Right hindlimb (tissue), 1 donor: ENCODE measurements around the gene AFDN.
"Not testable (repeated sequence)": the region's sequence is repeated elsewhere in the genome, so short reads cannot be mapped to it uniquely, and the experiment has no call there.

Experiments used
- DNase-seq: peaks from one replicate; pipeline ENCODE4 v3.0.0-alpha.2; 2018

Gene AFDN

DNA sequence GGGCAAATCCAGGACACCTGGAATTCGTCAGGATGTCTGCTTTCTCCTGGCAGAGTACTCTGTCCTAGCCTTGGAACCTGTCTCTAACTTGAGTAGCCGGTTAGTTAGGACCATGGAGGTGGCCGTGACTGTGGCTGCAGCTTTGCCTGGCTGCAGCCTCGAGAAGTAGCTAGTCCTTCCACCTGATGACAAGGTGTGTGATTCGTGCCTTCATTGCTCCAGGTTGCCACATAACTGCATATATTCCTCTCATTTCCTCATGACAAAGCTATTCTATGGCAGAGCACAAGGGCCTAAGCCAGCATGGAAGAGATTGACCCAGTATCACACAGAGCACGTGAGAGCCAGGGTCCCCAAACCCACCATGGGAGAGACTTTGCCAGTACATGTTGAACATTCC lies 130.9 kb downstream of the AFDN start:
- DNase-seq = no peak

DNA sequence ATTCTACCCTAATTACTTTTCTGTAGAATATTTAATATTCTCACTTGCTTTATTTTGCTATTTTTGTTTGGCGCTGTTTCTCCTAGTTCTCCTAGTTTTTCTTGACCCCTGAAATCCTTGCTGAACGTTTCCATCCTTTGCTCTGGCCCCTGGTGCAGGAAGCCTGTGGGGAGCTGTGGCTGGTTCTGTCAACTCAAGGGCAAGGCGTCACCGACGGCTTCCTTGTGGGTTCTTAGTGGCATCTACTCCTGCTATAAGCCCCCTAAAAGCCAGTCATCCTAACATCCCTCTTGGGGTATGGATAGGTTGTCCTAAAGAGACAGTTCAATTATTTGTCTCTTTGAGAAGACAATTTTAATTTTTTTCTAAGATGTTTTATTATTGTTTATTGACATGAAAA lies 133.9 kb downstream of the AFDN start:
- DNase-seq = no peak

DNA sequence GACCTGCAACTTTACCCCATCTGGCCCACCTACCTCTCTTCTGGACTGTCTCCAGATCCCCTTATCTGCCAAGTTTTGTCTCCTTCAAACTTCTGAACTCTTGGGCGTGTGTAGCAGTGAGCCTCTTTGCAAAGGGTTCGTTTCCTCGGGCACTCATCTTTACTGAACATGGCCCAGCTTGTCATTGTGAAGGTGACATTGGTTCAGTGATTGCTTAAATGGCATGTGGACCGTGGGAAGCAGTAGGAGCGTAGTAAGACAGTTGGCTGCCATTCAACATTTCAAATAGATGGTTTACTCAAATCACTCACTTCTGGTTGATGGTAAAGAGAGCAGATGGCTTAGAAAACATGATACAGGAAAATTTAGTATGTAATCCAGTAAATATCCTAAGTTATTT lies 136.0 kb downstream of the AFDN start:
- no peak for DNase-seq

DNA sequence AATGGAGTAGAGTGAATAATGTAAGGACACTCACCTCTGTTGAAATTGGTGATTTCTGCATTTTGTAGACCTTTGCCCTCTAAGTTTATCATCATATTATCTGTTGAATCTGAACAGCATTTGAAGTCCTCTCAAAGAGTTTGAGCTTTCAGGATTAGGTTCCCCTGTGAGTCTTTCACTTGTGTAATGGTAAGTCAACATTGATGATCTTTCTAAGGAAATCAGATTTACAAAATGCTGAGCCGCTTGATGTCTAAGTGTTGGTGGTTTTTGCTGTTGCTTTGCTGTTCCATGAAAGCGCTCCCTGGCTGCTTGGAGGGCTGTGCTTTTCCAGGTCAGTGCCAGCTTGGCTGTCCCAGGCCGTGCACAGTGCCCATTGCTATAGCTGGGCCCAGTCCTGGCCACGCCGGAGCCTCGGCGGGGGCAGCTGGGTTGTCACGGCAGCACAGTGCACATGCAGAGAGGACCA lies 136.9 kb downstream of the AFDN start:
- no peak for DNase-seq

DNA sequence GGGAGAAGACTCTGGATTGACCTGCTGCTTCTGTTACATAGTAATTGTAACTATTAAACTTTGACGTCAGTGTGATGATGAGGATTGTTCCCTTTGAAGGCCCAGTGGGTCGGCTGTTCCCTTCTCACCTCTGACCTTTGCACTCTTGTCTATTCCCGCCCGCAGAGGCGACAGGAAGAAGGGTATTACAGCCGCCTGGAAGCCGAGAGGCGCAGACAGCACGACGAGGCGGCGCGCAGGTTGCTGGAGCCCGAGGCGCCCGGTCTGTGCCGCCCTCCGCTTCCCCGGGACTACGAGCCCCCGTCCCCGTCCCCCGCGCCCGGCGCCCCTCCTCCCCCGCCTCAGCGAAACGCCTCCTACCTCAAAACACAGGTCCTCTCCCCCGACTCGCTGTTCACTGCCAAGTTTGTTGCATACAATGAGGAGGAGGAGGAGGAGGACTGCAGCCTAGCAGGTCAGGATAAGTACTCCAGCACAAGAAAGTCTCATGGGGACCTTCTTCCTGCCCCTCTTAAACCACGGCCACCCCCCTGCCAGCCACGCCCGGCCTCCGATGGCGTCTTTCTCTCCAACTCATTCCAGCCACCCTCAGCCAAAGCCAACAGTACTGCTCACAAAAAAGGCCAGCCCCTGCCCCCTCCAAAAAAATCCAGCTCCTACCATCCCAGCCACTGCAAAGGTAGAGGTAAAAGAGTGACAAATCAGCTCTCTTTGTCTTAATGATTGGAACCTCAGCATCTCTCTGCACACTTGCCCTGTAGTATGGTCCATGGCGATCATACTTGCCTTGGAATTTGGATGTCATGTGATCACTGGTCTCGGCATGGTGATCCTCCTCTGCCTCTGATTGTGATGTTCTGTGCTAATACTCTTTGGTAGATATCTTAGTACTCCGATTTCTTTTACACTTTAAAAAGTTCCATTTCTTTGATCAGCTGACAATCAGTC lies 139.2 kb downstream of the AFDN start:
- no peak for DNase-seq

DNA sequence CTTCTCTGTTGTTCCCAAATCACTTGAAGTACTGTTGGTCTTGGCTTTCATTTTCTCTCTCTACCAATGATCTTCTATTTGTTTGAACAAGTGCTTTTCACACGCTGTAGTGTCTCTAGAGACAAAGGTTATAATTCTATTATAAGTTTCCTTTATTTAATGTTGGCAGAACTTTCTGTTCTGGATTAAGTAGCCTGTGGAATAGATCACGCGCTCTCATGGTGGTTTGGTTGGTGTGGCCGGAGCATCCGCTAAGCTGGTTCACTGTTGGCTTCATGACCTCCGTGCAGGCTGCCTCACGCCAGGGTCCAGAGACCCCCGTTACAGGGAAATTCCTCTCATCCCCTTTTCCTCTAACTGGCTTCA lies 139.8 kb downstream of the AFDN start:
- DNase-seq = no peak

DNA sequence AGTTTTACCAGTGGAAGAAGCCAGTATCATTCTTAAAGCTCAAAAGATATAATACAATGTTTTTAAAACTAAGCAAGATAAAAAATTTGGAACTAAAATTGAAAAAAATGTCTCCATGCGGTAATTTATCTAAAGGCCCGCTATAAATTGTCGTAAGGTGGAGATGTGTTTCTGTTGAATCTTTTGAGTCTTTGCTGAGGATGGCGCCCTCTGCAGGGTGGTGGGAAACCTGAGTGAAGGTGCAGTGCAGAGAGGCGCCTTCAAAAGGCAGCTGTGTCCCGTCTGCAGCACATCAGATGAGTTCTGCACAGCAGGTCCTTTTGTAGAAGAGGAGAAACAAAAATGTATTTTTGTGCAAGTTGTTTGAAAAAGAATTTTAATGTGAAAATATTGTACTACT lies 141.4 kb downstream of the AFDN start:
- DNase-seq = no peak

DNA sequence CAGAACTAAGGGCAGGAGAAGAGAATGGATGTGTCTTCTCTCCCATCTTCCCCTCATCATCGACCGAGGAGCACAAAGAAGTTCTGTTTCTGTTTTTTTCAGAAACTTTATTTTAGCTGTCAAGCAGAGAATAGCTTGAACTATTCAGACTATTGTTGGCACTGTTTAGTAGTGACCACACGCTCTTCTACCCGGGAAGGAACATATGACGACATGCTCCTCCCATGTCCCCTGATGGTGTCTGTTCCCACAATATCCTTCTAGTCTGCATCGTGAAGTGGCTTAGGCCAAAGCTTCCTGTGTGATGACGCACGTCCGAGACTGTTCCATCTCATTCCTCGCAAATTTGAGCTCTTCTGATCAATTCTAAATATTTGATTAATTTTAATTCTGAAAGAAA lies 143.5 kb downstream of the AFDN start:
- DNase-seq = no peak

DNA sequence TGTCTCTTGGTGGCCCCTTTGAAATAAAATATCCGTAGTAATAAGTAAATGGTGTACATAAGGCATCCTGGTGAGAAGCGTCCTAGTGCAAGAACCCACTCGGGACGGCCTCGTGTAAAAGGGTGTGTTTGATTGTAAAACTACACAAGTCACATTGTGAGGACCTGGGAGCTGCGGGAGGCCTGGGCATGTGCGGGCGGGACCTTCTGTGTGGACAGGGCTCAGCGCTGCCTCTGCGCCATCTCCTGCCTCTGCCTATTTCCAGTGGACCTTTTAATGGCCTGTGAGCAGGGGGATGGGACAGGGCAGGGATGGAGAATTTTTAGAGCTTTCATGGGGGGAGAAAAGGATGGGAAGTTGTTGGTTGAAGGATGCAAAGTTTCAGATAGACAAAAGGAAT lies 145.5 kb downstream of the AFDN start:
- no peak for DNase-seq

DNA sequence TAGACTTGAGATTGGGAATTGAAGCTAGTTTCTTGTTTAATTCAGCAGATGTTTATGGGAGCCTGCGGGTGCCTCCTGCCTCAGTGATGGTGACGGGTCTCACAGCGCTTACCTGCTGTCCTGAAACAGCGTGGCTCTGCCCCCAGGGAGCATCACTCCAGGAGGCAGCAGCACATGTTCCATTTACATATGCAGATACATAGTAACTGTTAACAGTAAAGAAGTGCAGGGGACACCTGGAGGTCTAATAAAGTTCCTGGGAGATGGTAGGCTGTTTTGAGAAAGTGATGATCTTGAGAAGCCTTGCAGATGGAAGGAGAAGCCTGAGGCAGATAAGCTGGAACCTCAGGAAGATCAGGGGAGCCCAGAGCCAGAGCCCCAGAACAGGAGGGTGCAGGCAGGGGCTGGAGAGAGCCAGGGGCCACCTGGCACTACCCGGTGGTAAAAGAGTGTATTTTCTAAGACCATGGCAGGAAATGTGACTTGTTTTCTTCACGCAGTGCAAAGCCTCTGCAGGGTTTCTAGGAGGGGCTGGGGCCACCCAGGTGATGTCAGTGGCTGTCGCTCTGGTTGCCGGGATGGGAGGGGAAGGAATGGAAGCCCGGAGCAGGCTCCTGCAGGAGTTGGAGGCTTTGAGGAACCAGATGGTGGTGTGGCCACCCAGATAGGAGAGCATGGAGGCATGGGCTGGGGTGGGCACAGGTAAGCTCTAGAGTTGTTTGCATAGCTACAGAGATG lies 146.6 kb downstream of the AFDN start:
- DNase-seq = no peak

DNA sequence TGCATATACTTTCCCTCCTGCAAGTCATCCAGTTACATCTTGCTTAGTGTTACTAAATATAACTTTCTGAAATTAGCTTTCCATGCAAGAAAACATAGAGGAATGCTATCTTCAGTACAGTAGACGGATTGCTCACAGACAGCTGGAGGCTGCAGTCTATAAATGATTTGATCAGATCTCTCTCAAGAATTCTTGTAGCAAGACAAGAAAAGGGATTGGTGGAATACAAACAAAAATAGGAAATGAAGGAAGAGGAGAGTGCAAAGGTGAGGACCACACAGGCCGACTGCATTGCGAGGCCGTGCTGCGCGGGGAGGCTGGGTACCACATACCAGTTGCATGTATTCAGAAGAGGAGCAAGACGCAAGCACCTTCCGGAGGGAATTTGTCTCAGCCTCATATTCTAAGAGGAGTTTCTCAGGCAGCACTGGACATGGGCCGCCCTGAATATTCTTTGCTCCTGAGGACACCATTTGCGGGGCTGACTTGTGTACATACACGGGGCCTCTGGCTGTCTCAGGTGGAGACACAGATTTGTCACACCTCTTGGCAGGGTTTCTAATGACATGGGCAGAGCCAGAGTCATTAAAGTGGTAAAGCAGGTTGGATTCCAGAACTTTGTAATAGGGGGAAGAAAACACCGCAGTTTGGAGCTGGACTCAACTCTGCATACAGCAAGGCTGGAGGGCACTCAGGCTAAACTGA lies 148.1 kb downstream of the AFDN start:
- no peak for DNase-seq

DNA sequence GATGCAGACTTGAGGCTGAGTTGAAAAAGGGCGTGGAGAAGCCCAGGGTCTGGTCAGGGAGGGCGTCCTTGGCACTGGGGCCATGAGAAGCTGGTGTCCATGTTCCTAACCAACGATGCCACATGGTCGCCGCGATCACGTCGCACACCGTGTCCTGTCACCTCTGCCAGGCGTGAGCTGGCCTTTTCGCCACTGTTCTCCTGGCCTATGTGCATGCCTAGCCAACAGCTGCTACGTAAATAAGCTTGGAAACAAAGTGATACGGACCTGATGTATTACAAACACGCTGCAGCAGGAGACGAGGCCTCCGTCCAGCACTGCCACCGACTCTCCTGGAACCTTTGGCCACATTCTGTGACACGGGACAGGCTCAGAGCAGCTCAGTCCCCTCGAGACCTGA lies 148.7 kb downstream of the AFDN start:
- no peak for DNase-seq

DNA sequence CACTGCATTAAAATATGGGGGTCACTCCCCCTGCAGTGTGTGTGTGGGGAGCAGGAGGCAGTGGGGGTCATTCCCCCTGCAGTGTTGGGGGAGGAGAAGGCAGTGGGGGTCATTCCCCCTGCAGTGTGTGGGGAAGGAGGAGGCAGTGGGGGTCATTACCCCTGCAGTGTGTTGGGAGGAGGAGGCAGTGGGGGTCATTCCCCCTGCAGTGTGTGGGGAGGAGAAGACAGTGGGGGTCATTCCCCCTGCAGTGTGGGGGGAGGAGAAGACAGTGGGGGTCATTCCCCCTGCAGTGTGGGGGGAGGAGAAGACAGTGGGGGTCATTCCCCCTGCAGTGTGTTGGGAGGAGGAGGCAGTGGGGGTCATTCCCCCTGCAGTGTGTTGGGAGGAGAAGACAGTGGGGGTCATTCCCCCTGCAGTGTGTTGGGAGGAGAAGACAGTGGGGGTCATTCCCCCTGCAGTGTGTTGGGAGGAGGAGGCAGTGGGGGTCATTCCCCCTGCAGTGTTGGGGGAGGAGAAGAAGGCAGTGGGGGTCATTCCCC lies 149.5 kb downstream of the AFDN start:
- DNase-seq = not testable (repeated sequence)

DNA sequence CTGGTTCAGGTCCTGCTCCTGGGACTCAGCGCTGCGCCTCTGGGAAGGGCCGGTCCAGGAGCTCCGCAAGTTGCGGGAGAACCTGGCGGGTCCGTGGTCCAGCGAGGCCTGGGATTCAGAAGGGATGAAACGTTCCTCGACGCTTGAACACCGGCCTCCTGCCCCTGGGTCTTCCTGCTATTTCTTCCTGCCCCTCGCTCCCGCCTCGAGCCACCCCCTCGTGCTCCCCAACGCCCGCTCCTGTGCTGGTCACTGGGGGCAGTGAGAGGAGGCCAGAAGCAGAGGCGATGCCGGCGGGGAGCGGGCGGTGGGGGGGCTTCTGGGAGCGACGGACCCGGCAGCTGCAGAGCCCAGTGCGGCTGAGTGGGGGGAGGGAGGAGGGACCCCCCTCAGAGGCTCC lies 150.0 kb downstream of the AFDN start:
- DNase-seq = no peak

DNA sequence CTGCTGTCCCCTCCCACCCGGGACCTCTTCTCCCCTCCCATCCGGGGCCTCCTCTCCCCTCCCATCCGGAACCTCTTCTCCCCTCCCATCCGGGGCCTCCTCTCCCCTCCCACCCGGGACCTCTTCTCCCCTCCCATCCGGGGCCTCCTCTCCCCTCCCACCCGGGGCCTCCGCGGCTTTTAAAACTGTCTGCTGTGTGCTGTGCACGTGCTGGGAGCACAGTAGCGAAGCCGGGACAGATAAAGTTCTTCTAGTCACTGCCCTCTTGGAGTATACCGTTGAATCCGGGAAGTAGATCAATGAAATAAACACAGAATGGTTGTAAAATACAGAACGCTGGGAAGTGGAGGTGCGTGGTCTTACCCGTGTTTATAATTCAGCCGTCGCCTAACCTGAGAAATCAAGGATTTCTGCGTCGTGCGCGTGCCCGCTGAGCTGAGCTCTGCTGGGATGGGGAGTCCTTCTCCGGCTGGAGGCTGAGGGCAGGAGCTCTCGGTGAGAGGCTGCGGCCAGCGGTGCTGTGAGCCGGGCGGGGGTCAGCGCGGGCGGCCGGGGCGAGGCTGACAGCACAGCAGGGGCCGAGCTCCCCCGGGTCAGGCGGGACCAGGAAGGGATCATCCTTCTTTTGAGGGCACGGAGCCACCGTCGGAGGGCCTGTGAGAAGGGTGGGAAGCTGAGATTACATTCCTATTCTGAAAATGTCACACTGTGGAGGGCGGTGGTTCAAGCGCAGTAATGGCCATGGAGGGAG lies 151.2 kb downstream of the AFDN start:
- DNase-seq = no peak

DNA sequence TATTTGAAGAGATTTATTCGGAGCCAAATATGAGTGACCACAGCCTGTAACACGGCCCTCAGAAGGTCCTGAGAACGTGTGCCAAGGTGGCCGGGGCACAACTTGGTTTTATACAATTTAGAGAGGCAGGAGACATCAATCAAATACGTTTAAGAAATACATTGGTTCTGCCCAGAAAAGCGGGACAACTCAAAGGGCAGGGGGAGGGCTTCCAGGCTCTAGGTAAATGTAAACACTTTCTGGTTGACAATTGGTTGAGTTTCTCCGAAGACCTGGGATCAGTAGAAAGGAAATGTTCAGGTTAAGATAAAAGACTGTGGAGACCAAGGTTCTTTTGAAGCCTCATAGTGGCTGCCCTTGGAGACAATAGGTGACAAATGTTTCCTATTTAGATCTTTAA lies 151.9 kb downstream of the AFDN start:
- no peak for DNase-seq

DNA sequence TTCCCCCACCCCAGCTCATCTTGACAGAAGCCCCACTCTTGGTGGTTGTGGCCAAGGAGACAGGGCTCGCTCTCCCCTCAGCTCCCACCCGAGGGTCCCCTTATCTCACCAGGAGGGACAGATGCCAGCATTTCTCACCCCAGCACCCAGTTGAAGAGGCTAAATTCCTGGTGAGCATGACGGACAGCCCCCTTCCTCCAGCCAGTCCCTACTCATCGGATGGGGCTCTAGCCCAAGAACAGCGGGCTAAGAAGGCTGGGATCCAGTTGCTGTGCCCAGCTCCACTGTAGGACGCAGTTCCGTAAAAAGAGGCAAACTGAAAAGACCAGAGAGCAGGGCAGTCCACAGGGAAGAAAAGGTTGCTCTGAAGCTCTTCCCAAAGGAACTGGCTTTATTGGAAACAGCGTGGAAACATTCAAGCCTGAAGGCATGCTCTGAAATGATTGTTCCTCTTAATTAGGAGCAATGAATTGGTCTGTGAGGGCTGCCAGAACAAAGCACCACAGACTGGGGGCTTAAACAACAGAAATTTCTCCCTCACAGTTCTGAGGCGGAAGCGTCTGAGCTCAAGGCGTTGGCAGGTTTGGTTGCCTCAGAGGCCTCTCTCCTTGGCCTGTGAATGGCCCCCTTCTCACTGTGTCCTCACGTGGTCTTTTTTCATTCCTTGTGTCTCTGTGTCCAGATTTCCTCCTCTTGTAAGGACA lies 152.9 kb downstream of the AFDN start:
- DNase-seq = no peak

DNA sequence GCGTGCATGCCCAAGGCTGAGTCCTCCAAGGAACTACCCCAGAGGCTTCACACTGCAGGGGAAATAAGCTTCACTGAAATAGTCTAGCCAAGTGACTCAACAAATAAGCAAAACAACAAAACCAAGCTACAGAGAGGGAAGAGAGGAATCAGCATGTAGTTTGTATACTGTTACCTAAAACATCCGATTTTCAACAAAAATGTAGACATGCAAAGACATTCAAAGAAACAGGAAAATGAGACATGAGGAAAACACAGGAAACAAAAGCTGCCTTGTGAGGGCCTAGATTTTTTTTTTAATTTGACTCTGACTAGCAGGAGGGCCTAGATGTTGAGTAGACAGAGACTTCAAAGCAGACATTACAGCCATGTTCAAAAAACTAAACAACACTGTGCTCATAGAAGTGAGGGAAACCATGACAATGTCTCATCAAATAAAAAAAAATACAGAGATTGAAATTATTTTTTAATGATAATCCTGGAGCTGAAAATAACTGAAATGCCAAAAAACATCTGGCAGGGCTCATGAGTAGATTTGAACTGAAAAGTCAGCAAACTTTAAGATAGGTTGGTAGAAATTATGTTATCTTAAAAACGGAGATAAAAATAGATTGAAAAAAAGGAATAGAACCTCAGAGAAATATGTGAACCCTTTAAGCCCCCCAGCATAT lies 154.3 kb downstream of the AFDN start:
- DNase-seq = no peak

DNA sequence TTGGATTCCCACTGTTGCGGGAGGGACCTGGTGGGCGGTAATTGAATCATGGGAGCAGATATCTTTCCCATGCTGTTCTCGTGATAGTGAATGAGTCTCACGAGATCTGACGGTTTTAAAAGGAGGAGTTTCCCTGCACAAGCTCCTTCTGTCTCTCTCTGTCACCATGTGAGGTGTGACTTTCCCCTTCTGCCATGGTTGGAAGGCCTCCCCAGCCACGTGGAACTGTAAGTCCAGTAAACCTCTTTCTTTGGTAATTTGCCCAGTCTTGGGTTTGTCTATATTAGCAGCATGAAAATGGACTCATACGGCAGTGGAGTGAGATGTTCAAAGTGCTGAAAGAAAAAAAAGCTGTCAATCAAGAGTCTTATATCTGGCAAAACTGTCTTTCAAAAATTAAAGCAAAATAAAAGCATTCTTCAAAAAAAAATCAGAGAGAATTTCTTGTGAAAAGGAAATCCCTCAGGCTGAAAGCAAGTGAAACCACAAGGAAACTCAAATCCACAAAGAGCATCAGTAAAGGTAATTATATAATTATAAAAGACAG lies 155.3 kb downstream of the AFDN start:
- no peak for DNase-seq

DNA sequence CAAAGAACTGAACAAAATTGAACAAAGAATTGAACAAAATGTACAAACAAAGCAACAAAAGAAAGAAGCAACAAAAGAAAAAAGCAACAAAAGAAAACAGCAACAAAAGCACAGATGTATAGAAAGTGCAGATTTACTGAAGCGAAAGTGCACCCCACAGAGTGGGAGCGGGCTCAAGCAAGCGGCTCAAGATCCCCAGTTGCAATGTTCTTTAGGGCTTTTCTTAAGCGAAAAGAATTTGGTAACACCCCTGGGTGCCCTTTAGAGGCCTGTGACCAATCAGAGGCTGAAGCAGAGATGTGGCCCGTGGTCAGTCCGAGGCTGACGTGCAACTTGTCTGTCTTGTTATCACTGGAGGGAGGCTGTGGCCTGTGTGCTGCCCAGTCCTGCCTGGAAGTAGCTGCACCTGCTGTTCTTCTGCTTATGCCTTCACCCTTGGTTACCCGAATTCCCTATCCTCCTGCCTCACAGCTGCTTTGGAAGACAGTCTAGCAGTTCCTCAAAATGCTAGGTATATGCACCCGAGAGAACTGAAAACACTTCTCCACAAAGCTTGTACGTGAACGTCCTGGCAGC lies 157.5 kb downstream of the AFDN start:
- no peak for DNase-seq
